ENCODE results near the gene KCNJ15.

DNA sequence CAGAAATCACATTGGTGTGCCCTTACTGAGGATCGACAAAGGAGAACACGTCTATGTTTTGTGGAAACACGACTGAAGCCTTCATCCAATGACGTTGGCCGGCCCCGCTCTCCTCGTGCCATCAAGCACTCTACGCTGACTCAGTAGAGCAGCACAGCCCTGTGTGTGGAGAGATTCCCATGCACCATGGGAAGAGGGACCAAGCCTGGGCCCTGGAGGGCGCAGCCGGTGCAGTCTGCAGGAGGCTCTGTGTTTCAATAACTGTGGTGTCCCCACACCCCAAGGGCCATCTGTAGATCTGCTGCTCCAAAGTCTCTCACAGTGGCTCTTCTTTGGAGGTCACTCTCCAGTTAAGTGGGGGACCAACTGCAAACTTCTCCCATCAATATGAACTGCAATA is 97.4 kb downstream of the KCNJ15 start:
- TF ChIP-seq EZH2phosphoT487 (IDR thresholded peaks at IDR 0.05; ENCODE audit: insufficient read depth, low read depth) (no peak), EZH2 (IDR thresholded peaks at IDR 0.05; ENCODE audit: insufficient read depth, poor library complexity, severe bottlenecking) (no peak)
